ENCODE data around the gene ASXL3. TPM values are rescaled to one million over a fixed set of nuclear protein-coding genes. Genes with fewer than 3 reads are reported as not detected.

Gene ASXL3
- total RNA-seq, 1 experiment from 2014 or later = not detected

DNA sequence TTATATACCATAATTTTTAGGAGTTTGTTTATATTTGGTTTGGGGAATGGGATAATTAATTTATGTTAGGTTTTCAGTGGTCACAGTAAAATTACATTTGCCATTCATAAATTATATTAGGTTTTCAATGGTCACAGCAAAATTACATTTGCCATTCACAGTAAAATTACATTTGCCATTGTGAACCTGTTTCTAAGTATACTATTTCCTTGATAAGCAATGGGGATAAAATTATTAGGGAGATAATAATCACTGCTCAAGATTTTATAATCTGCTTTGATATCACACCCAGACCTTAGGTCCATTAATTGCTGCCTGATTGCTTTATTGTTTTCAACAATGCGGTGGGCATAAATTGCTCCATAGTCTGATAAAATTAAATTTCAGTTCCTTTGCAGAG lies 124.6 kb downstream of the ASXL3 start:
- ChIA-PET CTCF (no interaction called here), POLR2A (no interaction called here), RAD21 (ENCODE audit: low non-redundant PET in 1 of 2, low total read pairs in 2 of 2, uncharacterized antibody in 2 of 2, unreplicated experiment in 2 of 2) (no interaction called here)
- Histone ChIP-seq H3K79me2 (ENCODE audit: insufficient read depth, low read length) (no peaks in the 10 kb centered on the region), H3K27ac (ENCODE audit: low read depth, low read length) (no peak overlapping the region), H3K4me2 (ENCODE audit: low read length) (no peak overlapping the region), H2AFZ (ENCODE audit: low read depth, low read length, poor library complexity, severe bottlenecking) (no peak overlapping the region), H3K27me3 (ENCODE audit: insufficient read depth, low read length) (no peaks in the 10 kb centered on the region), H3K4me3 (replicated peaks in 1 of 2; ENCODE audit: low read depth in 1 of 2, low read length in 2 of 2) (no peak overlapping the region), H4K20me1 (ENCODE audit: insufficient read depth) (no peaks in the 10 kb centered on the region), H3K36me3 (ENCODE audit: control insufficient read depth in 1 of 2, insufficient read depth in 2 of 2, low read length in 2 of 2) (no peaks in the 10 kb centered on the region), H3K4me1 (ENCODE audit: control insufficient read depth in 1 of 2, insufficient read depth in 2 of 2, low read length in 2 of 2) (no peaks in the 10 kb centered on the region), H3K9ac (ENCODE audit: low read length) (no peak overlapping the region), H3K9me3 (ENCODE audit: control insufficient read depth in 1 of 2, insufficient read depth in 1 of 2, low read depth in 1 of 2, low read length in 2 of 2) (peaks cover 5 to 6% of the 10 kb centered on the region in 2 experiments; a peak in 2 of 4 replicates), H3K9me2 (ENCODE audit: insufficient read depth) (no peaks in the 10 kb centered on the region)
- intact Hi-C loops (cut with micrococcal nuclease) = no loop called here
- DNase-seq (ENCODE audit: low read depth, low spot score) (no peak), ATAC-seq (no peak)
- BruUV-seq (replicated peaks) = no TSS peak
- no peak for TF ChIP-seq SRF (IDR thresholded peaks at IDR 0.05; ENCODE audit: low read depth)
- no peak for TF ChIP-seq FOSL1 (IDR thresholded peaks at IDR 0.05; ENCODE audit: low read depth)
- TF ChIP-seq, protein P1, sequence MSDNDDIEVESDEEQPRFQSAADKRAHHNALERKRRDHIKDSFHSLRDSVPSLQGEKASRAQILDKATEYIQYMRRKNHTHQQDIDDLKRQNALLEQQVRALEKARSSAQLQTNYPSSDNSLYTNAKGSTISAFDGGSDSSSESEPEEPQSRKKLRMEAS (IDR thresholded peaks at IDR 0.05) = no peak
- no peak for TF ChIP-seq CBX3 (IDR thresholded peaks at IDR 0.05; ENCODE audit: low read depth)
- TF ChIP-seq SIN3A (IDR thresholded peaks at IDR 0.05; ENCODE audit: low read depth) = no peak
- TF ChIP-seq ZBTB33 (IDR thresholded peaks at IDR 0.05; ENCODE audit: extremely low read depth, insufficient replicate concordance, low read length) = no peak
- no peak for TF ChIP-seq YY1 (IDR thresholded peaks at IDR 0.05; ENCODE audit: extremely low read depth, insufficient replicate concordance, low read depth, low read length)
- no peak for TF ChIP-seq ELF1 (IDR thresholded peaks at IDR 0.05; ENCODE audit: borderline replicate concordance, low read depth)
- TF ChIP-seq ZNF274 (IDR thresholded peaks at IDR 0.05; ENCODE audit: low read depth, low read length) = no peak

All from HCT116 (cell line).